T-helper 22 cell (primary cell): ENCODE data around the gene MIA.
A peak's percentile ranks its signal among the peaks of the same experiment; 100 is the strongest.
"Not testable (repeated sequence)": the region's sequence is repeated elsewhere in the genome, so short reads cannot be mapped to it uniquely, and the experiment has no call there.

Experiments used
- DNase-seq: peaks from one replicate; pipeline ENCODE4 v3.0.0-alpha.2; 2020; ENCODE audit warnings: low read depth

Gene MIA

DNA sequence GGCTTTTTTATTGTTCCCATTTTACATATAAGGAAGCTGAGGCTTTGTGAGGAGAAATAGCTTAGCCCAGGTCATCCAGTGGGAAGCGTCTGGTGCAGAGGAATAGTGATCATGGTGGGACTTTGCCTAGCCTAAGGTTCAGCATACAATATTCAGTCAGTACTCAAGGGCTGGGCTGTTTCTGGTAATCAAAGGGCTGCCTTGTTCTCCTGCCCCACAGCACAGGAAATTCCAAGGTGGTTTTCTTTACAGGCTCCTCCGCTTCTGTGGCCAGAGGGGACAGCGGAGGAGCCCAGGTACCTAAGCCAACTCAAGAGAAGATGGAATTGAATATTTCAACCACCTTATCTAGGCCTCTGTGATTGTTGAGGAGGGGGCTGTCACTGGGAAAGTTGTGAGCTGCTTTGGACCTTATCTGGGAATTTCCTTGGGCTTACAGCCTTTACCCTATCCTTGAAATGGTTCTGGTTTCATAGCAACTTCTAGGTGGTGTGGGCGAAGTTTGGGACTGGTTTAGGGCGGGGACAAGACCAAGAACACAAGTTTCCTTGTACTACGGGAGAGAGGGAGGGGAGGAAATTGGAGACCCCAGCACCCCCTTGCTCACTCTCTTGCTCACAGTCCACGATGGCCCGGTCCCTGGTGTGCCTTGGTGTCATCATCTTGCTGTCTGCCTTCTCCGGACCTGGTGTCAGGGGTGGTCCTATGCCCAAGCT is at the start of gene MIA:
TSS of gene MIA (plus strand) at position 606 of the 716 bp plus-strand sequence. CDS start at position 628, 22 bp downstream.
- DNase-seq = no peak

- no peak for DNase-seq
These were observed 49.0 kb upstream of the MIA start for GRCh38 chr19:40726279-40726678.

DNA sequence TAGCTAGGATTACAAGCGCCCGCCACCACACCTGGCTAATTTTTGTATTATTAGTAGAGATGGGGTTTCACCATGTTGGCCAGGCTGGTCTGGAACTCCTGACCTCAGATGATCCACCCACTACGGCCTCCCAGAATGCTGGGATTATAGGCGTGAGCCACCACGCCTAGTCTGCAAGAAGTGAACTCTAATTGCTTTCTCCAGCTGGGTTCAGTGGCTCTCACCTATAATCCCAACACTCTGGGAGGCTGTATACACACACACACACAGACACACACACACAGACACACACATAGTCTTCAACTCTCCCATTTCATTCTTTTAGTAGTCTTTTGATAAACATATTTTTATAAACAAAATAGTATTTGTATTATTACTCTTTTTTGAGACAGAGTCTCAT is 45.3 kb upstream of the MIA start:
- not testable (repeated sequence) for DNase-seq

GRCh38 chr19:40732304-40732703 is 43.0 kb upstream of the MIA start:
- DNase-seq = not testable (repeated sequence)

DNA sequence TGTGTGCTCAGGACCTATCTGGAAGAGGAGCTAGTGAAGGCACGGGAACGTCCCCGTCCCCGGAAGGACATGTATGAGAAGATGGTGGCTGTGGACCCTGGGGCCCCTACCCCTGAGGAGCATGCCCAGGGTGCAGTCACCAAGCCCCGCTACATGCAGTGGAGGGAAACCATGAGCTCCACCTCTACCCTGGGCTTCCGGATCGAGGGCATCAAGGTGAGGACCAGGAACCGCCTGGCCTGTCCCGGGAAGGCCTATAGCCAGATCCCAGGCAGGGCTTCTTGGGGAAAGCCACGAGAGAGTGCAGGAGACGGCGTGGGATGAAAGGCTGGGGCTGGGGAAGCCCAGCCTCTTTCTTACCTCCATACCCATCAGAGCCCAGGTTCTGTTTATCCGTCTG is 42.2 kb upstream of the MIA start:
- DNase-seq = no peak

DNA sequence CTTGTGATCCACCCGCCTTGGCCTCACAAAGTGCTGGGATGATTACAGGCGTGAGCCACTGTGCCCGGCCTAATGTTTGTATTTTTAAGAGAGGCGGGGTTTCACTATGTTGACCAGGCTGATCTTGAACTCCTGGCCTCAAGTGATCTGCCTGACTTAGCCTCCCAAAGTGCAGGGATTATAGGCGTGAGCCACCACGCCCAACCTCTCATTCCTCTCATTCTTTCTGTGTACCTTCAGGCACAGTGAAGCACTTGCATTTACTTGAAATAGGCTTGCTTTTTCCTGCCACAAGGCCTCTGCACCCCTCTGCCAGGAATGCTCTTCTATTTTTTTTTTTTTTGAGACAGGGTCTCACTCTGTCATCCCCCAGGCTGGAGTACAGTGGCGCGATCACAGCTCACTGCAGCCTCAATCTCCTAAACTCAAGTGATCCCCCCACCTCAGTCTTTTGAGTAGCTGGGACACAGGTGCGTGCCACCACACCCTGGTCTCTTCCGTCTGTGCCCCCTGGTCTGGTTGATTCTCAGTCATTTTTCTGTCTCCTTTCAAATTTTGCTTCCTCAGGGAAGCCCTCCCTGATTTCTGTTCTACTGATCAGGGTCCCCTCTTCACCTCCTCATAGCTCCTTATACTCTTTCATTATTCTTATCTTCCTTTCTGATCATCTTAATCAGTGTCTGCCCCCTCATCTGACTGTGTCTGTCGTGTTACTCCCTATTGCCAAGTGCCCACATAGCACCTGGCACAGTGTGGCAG is 40.1 kb upstream of the MIA start:
- DNase-seq = no peak

DNA sequence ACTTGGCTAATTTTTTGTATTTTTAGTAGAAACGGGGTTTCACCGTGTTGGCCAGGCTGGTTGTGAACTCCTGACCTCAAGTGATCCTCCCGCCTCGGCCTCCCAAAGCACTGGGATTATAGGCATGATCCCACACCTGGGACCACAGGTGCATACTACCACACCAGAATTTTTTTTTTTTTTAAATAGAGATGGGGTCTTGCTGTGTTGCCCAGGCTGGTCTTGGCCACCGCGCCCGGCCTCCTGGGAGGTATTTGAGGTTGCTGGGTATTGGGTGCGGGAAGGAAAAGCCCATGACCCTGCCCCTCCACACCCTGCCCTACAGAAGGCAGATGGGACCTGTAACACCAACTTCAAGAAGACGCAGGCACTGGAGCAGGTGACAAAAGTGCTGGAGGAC is 38.7 kb upstream of the MIA start:
- no peak for DNase-seq

GRCh38 chr19:40737102-40737644 is 38.1 kb upstream of the MIA start:
- DNase-seq = no peak

DNA sequence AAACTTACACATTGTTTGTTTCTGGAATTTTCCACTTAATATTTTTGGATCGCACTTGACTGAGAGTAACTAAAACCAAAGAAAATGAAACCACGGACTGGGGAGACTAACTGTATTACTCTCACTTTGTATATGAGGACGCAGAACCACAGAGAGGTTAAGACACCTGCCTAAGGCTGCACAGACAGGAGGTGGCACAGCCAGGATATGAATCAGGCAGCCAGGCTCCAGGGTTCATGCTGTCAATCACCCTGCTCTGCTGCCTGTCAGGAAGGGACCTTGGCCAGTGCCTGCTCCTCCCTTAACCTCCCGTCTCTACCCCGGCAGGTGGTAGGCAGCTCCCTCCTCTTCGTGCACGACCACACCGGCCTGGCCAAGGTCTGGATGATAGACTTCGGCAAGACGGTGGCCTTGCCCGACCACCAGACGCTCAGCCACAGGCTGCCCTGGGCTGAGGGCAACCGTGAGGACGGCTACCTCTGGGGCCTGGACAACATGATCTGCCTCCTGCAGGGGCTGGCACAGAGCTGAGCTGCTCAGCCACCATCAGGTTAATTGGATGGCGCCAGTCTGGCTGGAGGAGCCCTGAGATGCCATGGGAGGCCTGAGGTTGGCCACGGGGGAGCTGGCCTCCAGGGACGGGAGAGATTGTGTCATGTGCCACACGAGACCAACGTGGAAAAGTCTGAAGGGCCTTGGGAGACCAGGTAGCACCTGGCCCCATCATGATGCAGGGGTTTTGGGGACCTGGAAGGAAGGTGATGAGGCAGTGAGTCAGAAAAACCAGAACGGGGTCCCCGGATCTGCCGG is 36.1 kb upstream of the MIA start:
- DNase-seq = no peak

DNA sequence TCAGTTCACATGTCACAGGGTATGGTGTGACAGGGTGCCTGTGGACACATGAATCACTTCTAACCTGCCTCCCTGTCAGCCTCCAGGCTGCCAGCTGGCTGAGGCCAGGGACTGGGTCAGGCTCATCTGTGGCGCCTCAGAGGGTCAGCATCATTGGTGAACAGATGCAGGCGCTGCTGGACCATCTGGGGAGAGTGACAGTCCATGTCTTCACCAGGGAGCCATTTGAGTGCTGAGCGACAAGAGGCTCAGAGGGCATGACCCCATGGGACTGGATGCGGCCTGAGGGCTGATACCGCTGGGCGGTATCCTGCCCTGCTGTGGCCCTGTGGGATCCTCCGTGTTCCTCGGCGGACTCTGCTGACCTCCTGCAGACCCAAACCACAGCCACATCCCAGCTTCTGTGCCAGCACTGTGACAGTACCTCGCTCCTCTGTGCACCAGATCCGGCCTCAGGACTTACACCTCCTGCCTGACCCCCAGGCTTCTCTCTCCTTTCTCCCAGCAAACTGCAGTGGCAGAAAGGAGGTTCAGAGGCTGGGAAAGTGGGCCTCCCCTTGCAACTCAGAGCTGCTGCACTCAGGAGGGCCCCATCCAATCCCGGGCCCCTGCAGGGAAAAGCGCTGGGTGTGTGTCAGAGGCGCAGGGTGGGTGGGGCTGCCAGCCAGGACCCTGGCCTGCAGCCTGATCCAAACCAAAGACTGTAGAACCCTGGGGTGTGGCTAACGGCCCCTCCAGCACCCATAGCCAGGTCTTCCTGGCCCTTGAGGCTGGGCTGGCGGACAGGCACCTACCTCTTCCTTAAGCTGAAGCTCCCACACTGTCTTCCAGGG is 35.2 kb upstream of the MIA start:
- no peak for DNase-seq

DNA sequence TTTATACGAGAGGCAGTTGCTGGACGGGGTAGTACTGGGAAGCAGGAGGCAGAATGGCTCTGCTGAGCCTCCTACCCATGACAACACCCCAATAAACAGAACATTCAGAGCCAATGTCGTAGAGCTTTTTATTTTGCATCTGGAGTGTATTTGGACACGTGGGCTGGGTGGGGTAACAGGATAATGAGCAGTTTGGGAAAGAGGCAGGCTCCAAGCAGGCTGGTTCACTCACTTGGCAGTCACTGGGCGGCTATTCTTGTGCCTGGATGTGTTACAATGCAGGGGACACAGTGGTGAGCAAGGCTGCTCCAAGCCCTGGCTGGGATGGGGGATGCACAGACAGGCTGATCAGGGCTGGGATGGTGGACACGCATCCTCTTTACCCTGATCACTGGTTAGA is 34.6 kb upstream of the MIA start:
- DNase-seq = no peak

GRCh38 chr19:40741527-40742390 is 33.6 kb upstream of the MIA start:
- DNase-seq = no peak

- DNase-seq = no peak
These were observed 32.8 kb upstream of the MIA start for GRCh38 chr19:40742477-40742876.

DNA sequence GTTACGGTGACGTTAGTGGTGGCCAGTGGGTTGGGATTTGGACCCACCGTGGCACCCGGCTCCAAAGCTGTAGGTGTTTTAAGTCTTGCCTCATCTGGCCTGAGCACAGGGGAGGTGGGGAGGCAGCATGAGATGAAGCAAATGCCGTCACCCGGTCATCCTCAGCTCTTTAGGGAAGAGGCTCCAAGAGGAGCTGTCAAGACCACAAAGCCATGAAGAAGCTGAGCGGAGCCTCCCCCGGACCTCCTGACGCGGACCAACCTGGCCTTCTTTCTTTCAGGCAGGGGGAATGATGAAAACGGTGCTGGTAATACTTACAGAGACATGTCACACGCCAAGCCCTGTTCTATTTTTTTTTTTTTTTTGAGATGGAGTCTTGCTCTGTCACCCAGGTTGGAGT is 32.4 kb upstream of the MIA start:
- DNase-seq = no peak

DNA sequence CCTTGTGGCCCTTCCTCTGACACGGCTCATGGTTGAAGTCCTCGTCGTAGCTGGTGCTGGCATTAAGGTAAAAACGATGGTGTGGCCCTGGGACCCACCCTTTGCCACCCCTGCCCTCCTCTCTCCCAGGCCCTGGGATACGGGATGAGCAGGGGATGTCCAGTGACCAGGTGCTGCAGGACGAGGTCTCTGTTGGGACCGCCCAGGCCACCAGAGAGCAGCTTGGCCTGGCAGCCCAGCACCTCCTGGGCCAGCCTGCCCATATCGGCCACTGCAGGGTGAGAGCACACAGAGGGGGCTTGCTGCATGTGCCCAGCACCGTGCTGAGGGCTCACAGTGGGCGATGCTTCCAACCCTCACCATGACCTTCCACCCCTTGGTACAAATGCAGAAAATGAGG is 31.4 kb upstream of the MIA start:
- no peak for DNase-seq

DNA sequence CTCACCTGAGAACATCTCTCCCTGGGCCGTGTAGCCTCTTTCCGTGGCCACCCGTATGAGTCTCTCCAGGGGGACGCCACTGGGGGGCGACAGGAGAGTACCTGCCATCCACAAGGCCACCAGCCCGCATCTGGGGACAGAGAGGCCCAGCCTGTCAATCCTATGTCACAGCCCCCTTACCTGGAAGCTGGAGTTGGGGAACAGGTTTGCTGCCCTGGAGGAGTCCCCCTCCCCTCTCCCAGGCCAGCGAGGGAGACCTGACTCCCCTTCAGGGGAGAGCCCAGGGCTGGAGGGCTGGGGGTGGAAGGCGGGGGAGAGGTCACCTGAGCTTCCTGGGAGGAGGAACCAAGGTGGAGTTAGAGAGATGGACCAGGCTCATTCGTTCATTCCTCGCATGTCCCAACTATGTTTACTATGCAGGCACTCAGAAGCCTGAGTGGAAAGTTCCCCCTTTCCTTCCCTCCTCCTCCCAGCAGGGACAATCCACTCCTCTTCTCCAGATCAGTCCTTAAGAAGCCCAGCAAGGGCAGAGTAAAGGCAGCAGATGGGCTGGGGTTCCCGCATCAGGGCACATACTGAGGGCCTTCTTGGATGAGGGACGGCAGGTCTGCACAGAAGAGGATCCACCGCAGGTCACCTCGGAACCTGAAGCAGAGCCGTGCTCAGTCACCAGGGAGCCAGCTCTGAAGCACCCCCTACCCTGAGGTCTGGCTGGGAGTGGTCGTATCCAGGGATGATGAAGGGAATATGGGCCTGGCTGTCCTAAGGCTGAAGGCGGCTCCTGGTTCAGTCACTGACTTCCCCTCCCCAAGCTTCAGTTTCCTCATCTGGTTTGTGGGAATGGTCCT is 30.5 kb upstream of the MIA start:
- no peak for DNase-seq

- DNase-seq = no peak
These were observed 29.9 kb upstream of the MIA start for GRCh38 chr19:40745402-40745780.

GRCh38 chr19:40747536-40747935 is 27.8 kb upstream of the MIA start:
- DNase-seq = no peak

DNA sequence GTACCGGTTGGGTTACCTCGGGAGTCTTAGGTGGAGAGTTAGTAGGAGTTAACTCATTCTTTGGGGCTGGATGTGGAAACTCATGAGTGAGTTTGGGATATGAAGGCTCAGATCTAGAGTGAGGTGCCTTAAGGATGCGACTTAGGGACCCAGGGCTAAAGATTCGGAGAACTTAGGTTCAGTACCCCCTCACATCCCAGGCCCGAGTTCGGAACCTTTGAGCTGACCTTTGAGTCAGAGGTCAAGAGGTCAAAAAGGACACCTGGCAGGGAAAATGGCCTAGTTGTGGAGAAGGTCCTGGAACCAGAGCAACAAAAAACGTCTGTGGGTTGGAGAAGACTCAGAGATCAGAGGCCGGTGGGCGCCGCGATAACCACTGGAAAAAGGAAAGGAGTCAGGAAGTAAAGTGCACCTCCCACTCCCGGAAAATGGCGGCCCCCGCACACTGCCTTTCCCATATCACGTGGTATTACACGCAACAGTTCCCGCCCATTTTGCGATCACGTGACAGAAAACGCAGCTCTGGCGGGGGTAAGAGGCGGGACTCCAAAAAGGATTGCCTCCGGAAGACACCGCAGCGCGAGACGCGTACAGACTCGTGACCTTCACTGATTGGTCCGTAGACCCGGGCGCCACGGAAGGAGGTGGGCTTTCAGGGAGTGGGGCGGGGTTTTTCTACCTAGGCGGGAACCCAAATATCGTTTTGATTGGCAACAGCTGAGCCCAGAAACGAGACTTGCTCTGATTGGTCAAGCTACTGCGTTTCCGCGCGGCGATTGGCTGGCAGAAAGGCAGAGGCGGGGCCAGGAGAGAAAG is 25.1 kb upstream of the MIA start, which contains the start of gene ACTMAP:
TSS of gene ACTMAP (minus strand) at position 420 of the 816 bp plus-strand sequence. CDS start 674 bp downstream, outside the sequence.
- DNase-seq = peak; percentile 99
